ENCODE data around the gene ABCD3. TPM values are rescaled to one million over a fixed set of nuclear protein-coding genes. Genes with fewer than 3 reads are reported as not detected.
A peak's percentile ranks its signal among the peaks of the same experiment; 100 is the strongest.

ABCD3 gene
- total and polyA plus RNA-seq, 2 of the 13 experiments (the other 11 are each of a cell fraction or from before 2014, with no cell fraction given) = 27.5 to 166 TPM

DNA sequence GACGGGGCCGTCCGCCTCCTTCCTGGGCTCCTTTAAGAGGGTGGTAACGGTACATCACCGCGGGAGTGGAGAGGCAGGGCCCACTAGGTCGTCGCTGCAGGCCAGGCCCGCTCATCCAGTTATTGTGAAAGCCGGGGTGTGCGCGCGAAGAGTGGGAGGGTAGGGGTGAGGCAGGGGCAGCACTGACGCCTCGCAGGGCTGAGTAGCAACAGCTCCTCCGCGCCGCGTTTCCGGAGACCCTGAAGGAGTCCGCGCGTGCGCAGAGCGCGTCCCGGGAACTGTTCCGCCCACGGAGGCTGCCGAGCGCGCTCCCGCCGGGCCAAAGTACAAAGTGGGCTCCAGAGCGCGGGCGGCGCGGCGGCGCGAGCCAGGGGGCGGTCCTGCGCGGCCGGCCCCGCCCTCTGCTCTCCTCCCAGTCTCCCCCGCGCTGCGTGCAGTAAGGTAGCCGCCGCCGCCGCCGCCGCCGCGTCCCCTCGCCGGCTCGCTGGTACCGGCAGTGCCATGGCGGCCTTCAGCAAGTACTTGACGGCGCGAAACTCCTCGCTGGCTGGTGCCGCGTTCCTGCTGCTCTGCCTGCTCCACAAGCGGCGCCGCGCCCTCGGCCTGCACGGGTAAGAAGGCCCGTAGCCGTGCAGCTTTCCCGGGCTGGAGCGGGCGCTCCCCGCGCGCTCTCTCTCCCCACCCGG is at the start of gene ABCD3 (continued):
- 0 out of 2 replicates have a peak, but pooled peaks have one; percentile 71 for TF ChIP-seq IRX3 (CRISPR knock-in tag; IDR thresholded peaks at IDR 0.05; ENCODE audit: borderline replicate concordance, low read depth)
- TF ChIP-seq ZNF614 (CRISPR knock-in tag; IDR thresholded peaks at IDR 0.05; ENCODE audit: borderline replicate concordance) = peak; percentile 76; the same call in 1 of the 2 replicates
- TF ChIP-seq ZNF446 (CRISPR knock-in tag; IDR thresholded peaks at IDR 0.05) = peak; percentile 22; the same call in 1 of the 2 replicates
- TF ChIP-seq, protein P1, sequence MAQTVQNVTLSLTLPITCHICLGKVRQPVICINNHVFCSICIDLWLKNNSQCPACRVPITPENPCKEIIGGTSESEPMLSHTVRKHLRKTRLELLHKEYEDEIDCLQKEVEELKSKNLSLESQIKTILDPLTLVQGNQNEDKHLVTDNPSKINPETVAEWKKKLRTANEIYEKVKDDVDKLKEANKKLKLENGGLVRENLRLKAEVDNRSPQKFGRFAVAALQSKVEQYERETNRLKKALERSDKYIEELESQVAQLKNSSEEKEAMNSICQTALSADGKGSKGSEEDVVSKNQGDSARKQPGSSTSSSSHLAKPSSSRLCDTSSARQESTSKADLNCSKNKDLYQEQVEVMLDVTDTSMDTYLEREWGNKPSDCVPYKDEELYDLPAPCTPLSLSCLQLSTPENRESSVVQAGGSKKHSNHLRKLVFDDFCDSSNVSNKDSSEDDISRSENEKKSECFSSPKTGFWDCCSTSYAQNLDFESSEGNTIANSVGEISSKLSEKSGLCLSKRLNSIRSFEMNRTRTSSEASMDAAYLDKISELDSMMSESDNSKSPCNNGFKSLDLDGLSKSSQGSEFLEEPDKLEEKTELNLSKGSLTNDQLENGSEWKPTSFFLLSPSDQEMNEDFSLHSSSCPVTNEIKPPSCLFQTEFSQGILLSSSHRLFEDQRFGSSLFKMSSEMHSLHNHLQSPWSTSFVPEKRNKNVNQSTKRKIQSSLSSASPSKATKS (CRISPR knock-in tag; IDR thresholded peaks at IDR 0.05) = peak; percentile 81; the same call in 1 of the 2 replicates
- TF ChIP-seq ZNF296 (CRISPR knock-in tag; conservative IDR thresholded peaks at IDR 0.05) = peak; percentile 27; the same call in 1 of the 2 replicates
- no peak; the same call in 1 of the 2 replicates for TF ChIP-seq ZNF383 (CRISPR knock-in tag; IDR thresholded peaks at IDR 0.05; ENCODE audit: borderline replicate concordance)
- TF ChIP-seq SSRP1 (CRISPR knock-in tag; IDR thresholded peaks at IDR 0.05) = 0 out of 2 replicates have a peak, but pooled peaks have one; percentile 6
- 0 out of 2 replicates have a peak, but pooled peaks have one; percentile 63 for TF ChIP-seq TARDBP (CRISPR knock-in tag; IDR thresholded peaks at IDR 0.05)
- 0 out of 2 replicates have a peak, but pooled peaks have one; percentile 34 for TF ChIP-seq TOE1 (CRISPR knock-in tag; IDR thresholded peaks at IDR 0.05)
- peak; percentile 75; the same call in 1 of the 2 replicates for TF ChIP-seq ZNF343 (CRISPR knock-in tag; IDR thresholded peaks at IDR 0.05)
- TF ChIP-seq MTF1 (CRISPR knock-in tag; IDR thresholded peaks at IDR 0.05) = no peak
- no peak; a peak in 1 of 4 replicates for TF ChIP-seq NR2F1 (CRISPR knock-in tag; IDR thresholded peaks at IDR 0.05)
- no peak; the same call in 1 of the 2 replicates for TF ChIP-seq ZZZ3 (CRISPR knock-in tag; IDR thresholded peaks at IDR 0.05; ENCODE audit: borderline replicate concordance)
- TF ChIP-seq BORCS8-MEF2B (CRISPR knock-in tag; IDR thresholded peaks at IDR 0.05) = peak; percentile 49; the same call in 1 of the 2 replicates
- no peak; the same call in none of the 2 replicates for TF ChIP-seq SALL2 (CRISPR knock-in tag; IDR thresholded peaks at IDR 0.05)
- TF ChIP-seq MATR3 (CRISPR knock-in tag; IDR thresholded peaks at IDR 0.05) = no peak
- 0 out of 2 replicates have a peak, but pooled peaks have one; percentile 60 for TF ChIP-seq NR1H2 (CRISPR knock-in tag; IDR thresholded peaks at IDR 0.05; ENCODE audit: borderline replicate concordance, low read depth)
- TF ChIP-seq, protein P2, sequence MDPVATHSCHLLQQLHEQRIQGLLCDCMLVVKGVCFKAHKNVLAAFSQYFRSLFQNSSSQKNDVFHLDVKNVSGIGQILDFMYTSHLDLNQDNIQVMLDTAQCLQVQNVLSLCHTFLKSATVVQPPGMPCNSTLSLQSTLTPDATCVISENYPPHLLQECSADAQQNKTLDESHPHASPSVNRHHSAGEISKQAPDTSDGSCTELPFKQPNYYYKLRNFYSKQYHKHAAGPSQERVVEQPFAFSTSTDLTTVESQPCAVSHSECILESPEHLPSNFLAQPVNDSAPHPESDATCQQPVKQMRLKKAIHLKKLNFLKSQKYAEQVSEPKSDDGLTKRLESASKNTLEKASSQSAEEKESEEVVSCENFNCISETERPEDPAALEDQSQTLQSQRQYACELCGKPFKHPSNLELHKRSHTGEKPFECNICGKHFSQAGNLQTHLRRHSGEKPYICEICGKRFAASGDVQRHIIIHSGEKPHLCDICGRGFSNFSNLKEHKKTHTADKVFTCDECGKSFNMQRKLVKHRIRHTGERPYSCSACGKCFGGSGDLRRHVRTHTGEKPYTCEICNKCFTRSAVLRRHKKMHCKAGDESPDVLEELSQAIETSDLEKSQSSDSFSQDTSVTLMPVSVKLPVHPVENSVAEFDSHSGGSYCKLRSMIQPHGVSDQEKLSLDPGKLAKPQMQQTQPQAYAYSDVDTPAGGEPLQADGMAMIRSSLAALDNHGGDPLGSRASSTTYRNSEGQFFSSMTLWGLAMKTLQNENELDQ (CRISPR knock-in tag; IDR thresholded peaks at IDR 0.05; ENCODE audit: borderline replicate concordance) = peak; percentile 60; the same call in 1 of the 2 replicates
- no peak for TF ChIP-seq FOXP1 (IDR thresholded peaks at IDR 0.05)
- peak; percentile 55 for TF ChIP-seq FOXP1 (CRISPR knock-in tag; IDR thresholded peaks at IDR 0.05)
- TF ChIP-seq ZNF530 (CRISPR knock-in tag; IDR thresholded peaks at IDR 0.05; ENCODE audit: low read depth) = no peak
- TF ChIP-seq MAFF (IDR thresholded peaks at IDR 0.05; ENCODE audit: low read depth, low read length) = no peak
- TF ChIP-seq ETV5 (CRISPR knock-in tag; IDR thresholded peaks at IDR 0.05; ENCODE audit: borderline replicate concordance) = peak; percentile 95
- no peak for TF ChIP-seq ZNF652 (CRISPR knock-in tag; IDR thresholded peaks at IDR 0.05; ENCODE audit: borderline replicate concordance, low read depth)
- TF ChIP-seq, protein P3, sequence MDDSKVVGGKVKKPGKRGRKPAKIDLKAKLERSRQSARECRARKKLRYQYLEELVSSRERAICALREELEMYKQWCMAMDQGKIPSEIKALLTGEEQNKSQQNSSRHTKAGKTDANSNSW (CRISPR knock-in tag; IDR thresholded peaks at IDR 0.05; ENCODE audit: borderline replicate concordance) = no peak
- no peak for TF ChIP-seq ATAD3A (CRISPR knock-in tag; IDR thresholded peaks at IDR 0.05)
- TF ChIP-seq YEATS2 (CRISPR knock-in tag; IDR thresholded peaks at IDR 0.05; ENCODE audit: borderline replicate concordance) = peak; percentile 79

All from HepG2 (cell line).